A673 (cell line): ENCODE measurements around the gene ZDHHC17. TPM values are rescaled to one million over a fixed set of nuclear protein-coding genes. Genes with fewer than 3 reads are reported as not detected.

Source experiments
- BruUV-seq: library from RNA; stranded (reverse); fragments of 400-500 nt; replicated peaks from 2 replicates; lab custom pipeline; 2021; lab: Mats Ljungman, UMichigan
- CTCF ChIA-PET: fragments of 300-600 bp; sonication (Branson Sonifier 250); formaldehyde crosslinking; loops from one replicate; lab custom pipeline; 2022; ENCODE audit warnings: antibody characterized with exemption; lab: Charles Lee
- POLR2A ChIA-PET: fragments of 300-600 bp; sonication (Branson Sonifier 250); formaldehyde crosslinking; loops from one replicate; lab custom pipeline; 2022; ENCODE audit warnings: antibody characterized with exemption; ENCODE audit not compliant: low non-redundant PET; lab: Charles Lee
- DNase-seq: peaks from one replicate; pipeline ENCODE4 v3.0.0-alpha.2; 2015; ENCODE audit warnings: low spot score
- H3K27ac ChIP-seq: fragments of 200-600 bp; sonication (generic); 2 replicates; pipeline ENCODE4 v1.5.1; 2016; ENCODE audit warnings: mixed run types, low read depth, mild to moderate bottlenecking, mixed read lengths, antibody characterized with exemption, low read length; ENCODE audit not compliant: poor library complexity, severe bottlenecking
- H3K27me3 ChIP-seq: fragments of 200-600 bp; sonication (generic); replicated peaks from 2 replicates; pipeline ENCODE4 v1.6.1; 2017; ENCODE audit warnings: mixed run types, low read depth, mild to moderate bottlenecking, mixed read lengths, antibody characterized with exemption, low read length; ENCODE audit not compliant: insufficient read depth, poor library complexity
- H3K36me3 ChIP-seq: fragments of 200-600 bp; sonication (generic); 2 replicates; pipeline ENCODE4 v1.6.1; 2016; ENCODE audit warnings: mixed run types, mild to moderate bottlenecking, mixed read lengths, antibody characterized with exemption, low read length; ENCODE audit not compliant: insufficient read depth, poor library complexity, severe bottlenecking
- H3K4me1 ChIP-seq: fragments of 200-600 bp; sonication (generic); 2 replicates; pipeline ENCODE4 v1.6.1; 2017; ENCODE audit warnings: mixed run types, mild to moderate bottlenecking, mixed read lengths, antibody characterized with exemption, low read length; ENCODE audit not compliant: insufficient read depth, poor library complexity, severe bottlenecking
- H3K4me3 ChIP-seq: fragments of 200-600 bp; sonication (generic); 2 replicates; pipeline ENCODE4 v1.5.1; 2016; ENCODE audit warnings: low read depth, mixed run types, mild to moderate bottlenecking, mixed read lengths, low read length; ENCODE audit not compliant: poor library complexity, severe bottlenecking
- H3K9me3 ChIP-seq: fragments of 200-600 bp; sonication (generic); 2 replicates; pipeline ENCODE4 v1.6.1; 2016; ENCODE audit warnings: mixed run types, low read depth, mild to moderate bottlenecking, mixed read lengths, antibody characterized with exemption, low read length; ENCODE audit not compliant: poor library complexity, severe bottlenecking
- CTCF ChIP-seq: fragments of 300-800, 200-600 bp; sonication (generic); conservative IDR thresholded peaks from 2 replicates; pipeline ENCODE4 v1.5.1; 2017; ENCODE audit warnings: low read depth, mild to moderate bottlenecking, antibody characterized with exemption, low read length, moderate library complexity, mixed read lengths
- EZH2 ChIP-seq: fragments of 200-600 bp; sonication (generic); IDR thresholded peaks from 2 replicates; pipeline ENCODE4 v1.6.1; 2017; ENCODE audit warnings: borderline replicate concordance, low read depth, mild to moderate bottlenecking, mixed read lengths, antibody characterized with exemption, low read length; ENCODE audit not compliant: poor library complexity, severe bottlenecking
- intact Hi-C: fragments of 100-400 bp; cut with micrococcal nuclease; formaldehyde crosslinking; loops from one replicate; pipeline ENCODE4 v1.10.0; 2022; ENCODE audit not compliant: unreplicated experiment
- total RNA-seq: library from RNA; stranded (reverse); gene quantifications from 2 replicates; pipeline ENCODE4 v1.2.3, GENCODE V29; 2021

The ZDHHC17 gene
- total RNA-seq, 1 experiment from 2014 or later = 41.1 TPM

- ChIA-PET CTCF (no interaction called here), POLR2A (no interaction called here)
- Histone ChIP-seq H3K4me1 (no peaks in the 10 kb centered on the region), H3K4me3 (no peak overlapping the region), H3K27ac (no peak overlapping the region), H3K36me3 (peaks cover 19% of the 10 kb centered on the region), H3K27me3 (no peaks in the 10 kb centered on the region), H3K9me3 (peaks cover 5% of the 10 kb centered on the region)
- DNase-seq = no peak
- no TSS peak for BruUV-seq
- TF ChIP-seq EZH2 (no peak), CTCF (no peak)
- intact Hi-C loops = no loop called here
These were observed 72.7 kb downstream of the ZDHHC17 start for GRCh38 chr12:76836633-76837032.

GRCh38 chr12:76847260-76847659 lies 83.3 kb downstream of the ZDHHC17 start:
- Histone ChIP-seq H3K4me3 (no peak overlapping the region), H3K36me3 (peaks cover 12% of the 10 kb centered on the region), H3K27me3 (no peaks in the 10 kb centered on the region), H3K27ac (no peak overlapping the region), H3K4me1 (no peaks in the 10 kb centered on the region), H3K9me3 (no peaks in the 10 kb centered on the region)
- ChIA-PET POLR2A (no interaction called here), CTCF (no interaction called here)
- TF ChIP-seq EZH2 (no peak), CTCF (no peak)
- no peak for DNase-seq
- no TSS peak for BruUV-seq
- intact Hi-C loops = no loop called here

GRCh38 chr12:76848132-76848531 lies 84.2 kb downstream of the ZDHHC17 start:
- H3K36me3 ChIP-seq = peaks cover 12% of the 10 kb centered on the region
- ChIA-PET CTCF (no interaction called here), POLR2A (no interaction called here)
- no TSS peak for BruUV-seq
- no peaks in the 10 kb centered on the region for H3K4me1 ChIP-seq
- no peaks in the 10 kb centered on the region for H3K9me3 ChIP-seq
- intact Hi-C loops = no loop called here
- TF ChIP-seq EZH2 = no peak
- no peak for TF ChIP-seq CTCF
- H3K27me3 ChIP-seq = no peaks in the 10 kb centered on the region
- H3K27ac ChIP-seq = no peak overlapping the region
- H3K4me3 ChIP-seq = no peak overlapping the region
- DNase-seq = no peak
